Ovary (tissue), 3 donors: ENCODE measurements around the gene PIPOX.

Source experiments
- CTCF ChIP-seq, 3 donors: fragments of 450-650 bp in 2 of 3; fragments of 200-600 bp in 1 of 3; IDR thresholded peaks; one replicate each; pipeline versions ENCODE4 v1.5.1 to v1.8.0; 2016 to 2022; ENCODE audit warnings: antibody characterized with exemption in 3 of 3, mild to moderate bottlenecking in 1 of 3
- POLR2A ChIP-seq: fragments of 450-650 bp; IDR thresholded peaks from one replicate; pipeline ENCODE4 v1.6.1; 2017; ENCODE audit warnings: antibody characterized with exemption, mild to moderate bottlenecking, moderate library complexity
- donor health status: DM: no; HTN: no; CAD: no.

GRCh38 chr17:29016345-29017210 is 26.4 kb upstream of the PIPOX start:
- TF ChIP-seq CTCF (IDR thresholded peaks at IDR 0.05) (no peak), POLR2A (no peak)
